ENCODE measurements around the gene C19orf73. TPM values are rescaled to one million over a fixed set of nuclear protein-coding genes. Genes with fewer than 3 reads are reported as not detected.

Gene C19orf73
- total and polyA plus RNA-seq, 9 of the 15 experiments (the other 6 are each of a cell fraction or from before 2014, with no cell fraction given) = 0.08 to 7.4 (median 1.4) TPM

- TF ChIP-seq PHTF2 (CRISPR knock-in tag; IDR thresholded peaks at IDR 0.05) = no peak
- TF ChIP-seq POLR2A (conservative IDR thresholded peaks at IDR 0.05) = peak; percentile 23; the same call in 1 of the 2 replicates
- peak in 1 of 2 experiments; percentile 99; a peak in 2 of 4 replicates for TF ChIP-seq FOXK2 (conservative IDR thresholded peaks at IDR 0.05 in 1 of 2, IDR thresholded peaks at IDR 0.05 in 1 of 2; ENCODE audit: low read depth in 2 of 2)
- no peak for TF ChIP-seq ARID3A (IDR thresholded peaks at IDR 0.05; ENCODE audit: borderline replicate concordance, low read depth, low read length)
- TF ChIP-seq CEBPG (CRISPR knock-in tag; IDR thresholded peaks at IDR 0.05) = 0 out of 2 replicates have a peak, but pooled peaks have one; percentile 35
- no peak for TF ChIP-seq CEBPG (tag; conservative IDR thresholded peaks at IDR 0.05 in 1 of 2, IDR thresholded peaks at IDR 0.05 in 1 of 2)
- 0 out of 2 replicates have a peak, but pooled peaks have one; percentile 15 for TF ChIP-seq KAT7 (CRISPR knock-in tag; IDR thresholded peaks at IDR 0.05; ENCODE audit: borderline replicate concordance)
- peak; percentile 99 for TF ChIP-seq TCF7L2 (IDR thresholded peaks at IDR 0.05; ENCODE audit: low read depth, low read length)
- 0 out of 2 replicates have a peak, but pooled peaks have one; percentile 8 for TF ChIP-seq ARID3B (CRISPR knock-in tag; IDR thresholded peaks at IDR 0.05; ENCODE audit: borderline replicate concordance)
- TF ChIP-seq ETV1 (tag; conservative IDR thresholded peaks at IDR 0.05; ENCODE audit: low read depth) = peak; percentile 65
- TF ChIP-seq ERF (CRISPR knock-in tag; IDR thresholded peaks at IDR 0.05) = peak; percentile 58; the same call in 1 of the 2 replicates
- no peak for TF ChIP-seq ZNF57 (CRISPR knock-in tag; IDR thresholded peaks at IDR 0.05)
- no peak for TF ChIP-seq CTCFL (IDR thresholded peaks at IDR 0.05; ENCODE audit: borderline replicate concordance, insufficient read depth, low read depth, low read length, poor library complexity, severe bottlenecking)
- TF ChIP-seq DPF2 (IDR thresholded peaks at IDR 0.05) = 0 out of 2 replicates have a peak, but pooled peaks have one; percentile 17
Measured at GRCh38 chr19:49149652-49150105, 30.7 kb upstream of the C19orf73 start (continued).

Data from K562 (cell line).